GM12878 (cell line): ENCODE results near the gene SERPINB6. TPM values are rescaled to one million over a fixed set of nuclear protein-coding genes. Genes with fewer than 3 reads are reported as not detected.
"Not testable (repeated sequence)": the region's sequence is repeated elsewhere in the genome, so short reads cannot be mapped to it uniquely, and the experiment has no call there.

ENCODE experiments used
- ATAC-seq: fragments of 200-7000 bp; cut with Tn5 transposase; 3 replicates; pipeline ENCODE4 v1.9.1; 2020; ENCODE audit warnings: mild to moderate bottlenecking, moderate library complexity
- BruUV-seq: library from RNA; stranded (reverse); fragments of 400-500 nt; replicated peaks from 2 replicates; lab custom pipeline; 2021; lab: Mats Ljungman, UMichigan
- CTCF ChIA-PET: fragments of 300-600 bp; sonication (Branson Sonifier 250); formaldehyde crosslinking; extraction: SDS; loops from one replicate; lab custom pipeline; 2021; ENCODE audit warnings: inconsistent platforms; lab: Yijun Ruan, JAX
- POLR2A ChIA-PET: fragments of 350-600 bp; formaldehyde crosslinking; extraction: SDS; loops from one replicate; lab custom pipeline; 2021; ENCODE audit warnings: inconsistent platforms; lab: Charles Lee
- RAD21 ChIA-PET: fragments of 300-600 bp; sonication (Branson Sonifier 250); formaldehyde crosslinking; loops from one replicate; lab custom pipeline; 2023; ENCODE audit warnings: antibody characterized with exemption; ENCODE audit not compliant: unreplicated experiment; lab: Charles Lee
- SMC1A ChIA-PET: fragments of 300-600 bp; sonication (Branson Sonifier 250); formaldehyde crosslinking; loops from one replicate; lab custom pipeline; 2023; ENCODE audit not compliant: unreplicated experiment, uncharacterized antibody; lab: Charles Lee
- DNase-seq: peaks from one replicate; pipeline ENCODE4 v3.0.0-alpha.2; 2011; ENCODE audit warnings: low read depth, low spot score
- FAIRE-seq: peaks from 3 replicates; lab custom pipeline; 2011; peaks lifted over from hg19 to GRCh38; lab: Jason Lieb, UNC
- H2AFZ ChIP-seq: 2 replicates; pipeline ENCODE4 v1.6.0; 2011; ENCODE audit warnings: low read depth, low read length, control low read depth; ENCODE audit not compliant: control insufficient read depth
- H3K27ac ChIP-seq: 2 replicates; pipeline ENCODE4 v1.5.1; 2011; ENCODE audit warnings: control low read depth; ENCODE audit not compliant: control insufficient read depth, insufficient read depth
- H3K27me3 ChIP-seq, 2 experiments: replicated peaks in 1 of 2; 2 replicates each; pipeline versions ENCODE4 v1.6.0 to v1.6.1; 2011; ENCODE audit warnings: low read length in 1 of 2; ENCODE audit not compliant: control insufficient read depth in 2 of 2, insufficient read depth in 2 of 2
- H3K36me3 ChIP-seq, 2 experiments: 2 replicates each; pipeline ENCODE4 v1.5.1; 2011; ENCODE audit warnings: low read length in 1 of 2; ENCODE audit not compliant: control insufficient read depth in 2 of 2, insufficient read depth in 2 of 2
- H3K4me1 ChIP-seq: 2 replicates; pipeline ENCODE4 v1.6.1; 2011; ENCODE audit warnings: mild to moderate bottlenecking, low read length, moderate library complexity, mixed read lengths; ENCODE audit not compliant: control insufficient read depth, insufficient read depth
- H3K4me2 ChIP-seq: 2 replicates; pipeline ENCODE4 v1.6.0; 2011; ENCODE audit warnings: control low read depth; ENCODE audit not compliant: control insufficient read depth, insufficient read depth
- H3K4me3 ChIP-seq: fragments of 200-600 bp; sonication (generic); 2 replicates; pipeline ENCODE4 v1.5.1; 2016
- H3K79me2 ChIP-seq: 2 replicates; pipeline ENCODE4 v1.6.0; 2011; ENCODE audit warnings: low read length; ENCODE audit not compliant: control insufficient read depth, insufficient read depth
- H3K9ac ChIP-seq: 2 replicates; pipeline ENCODE4 v1.8.0; 2011; ENCODE audit warnings: low read length, control low read depth, mixed read lengths; ENCODE audit not compliant: control insufficient read depth, insufficient read depth
- H3K9me3 ChIP-seq: replicated peaks from 3 replicates; pipeline ENCODE4 v1.5.1; 2011; ENCODE audit warnings: mild to moderate bottlenecking, low read length; ENCODE audit not compliant: control insufficient read depth, insufficient read depth
- H4K20me1 ChIP-seq: 2 replicates; pipeline ENCODE4 v1.6.0; 2011; ENCODE audit not compliant: control insufficient read depth, insufficient read depth
- CTCF ChIP-seq, 3 experiments: IDR thresholded peaks in 2 of 3; conservative IDR thresholded peaks in 1 of 3; 2 replicates each; pipeline ENCODE4 v1.5.1; 2011; ENCODE audit warnings: low read depth in 3 of 3, low read length in 3 of 3, mild to moderate bottlenecking in 3 of 3, control low read depth in 2 of 3, moderate library complexity in 2 of 3, inconsistent platforms in 1 of 3, mixed read lengths in 1 of 3; ENCODE audit not compliant: control insufficient read depth in 2 of 3, insufficient read depth in 1 of 3; ENCODE audit errors: extremely low read depth in 1 of 3
- PBX3 ChIP-seq: IDR thresholded peaks from 2 replicates; pipeline ENCODE4 v1.6.1; 2011; ENCODE audit warnings: mild to moderate bottlenecking, low read depth, low read length, moderate library complexity; ENCODE audit not compliant: insufficient replicate concordance
- PKNOX1 ChIP-seq: fragments of 450-650 bp; IDR thresholded peaks from 2 replicates; pipeline ENCODE4 v1.6.1; 2016; ENCODE audit warnings: mild to moderate bottlenecking
- RAD21 ChIP-seq: IDR thresholded peaks from 2 replicates; pipeline ENCODE4 v1.6.1; 2011; ENCODE audit warnings: mild to moderate bottlenecking, low read depth, low read length, moderate library complexity; ENCODE audit not compliant: insufficient read depth
- SMC3 ChIP-seq: IDR thresholded peaks from 2 replicates; pipeline ENCODE4 v1.6.1; 2011; ENCODE audit warnings: low read length, improper control_type of control experiment, borderline replicate concordance
- ZNF24 ChIP-seq: fragments of 450-650 bp; IDR thresholded peaks from 2 replicates; pipeline ENCODE4 v1.6.1; 2017; ENCODE audit warnings: antibody characterized with exemption, mild to moderate bottlenecking
- WGBS: methylation state at CpG from one replicate; pipeline ENCODE4 v1.1.6; 2016; ENCODE audit warnings: low lambda C conversion rate; ENCODE audit not compliant: insufficient replicate concordance, insufficient coverage; ENCODE audit errors: missing lambda C conversion rate; 5-methylcytosine and 5-hydroxymethylcytosine counted together
- in situ Hi-C: fragments of 300-500 bp; cut with MboI; formaldehyde crosslinking; loops from 9 replicates; pipeline ENCODE4 v1.14.3; 2018; ENCODE audit warnings: mixed read lengths
- intact Hi-C: fragments of 100-400 bp; cut with micrococcal nuclease; formaldehyde crosslinking; loops from one replicate; pipeline ENCODE4 v1.14.2; 2022; ENCODE audit not compliant: unreplicated experiment
- polyA plus RNA-seq, 11 experiments: library from polyadenylated mRNA; depleted of rRNA in 4 of 11; unstranded in 6 of 11; stranded (reverse) in 5 of 11; fragments of >200 nt; fragmentation: Nextera tagmentation in 4 of 11; fragmentation: Illumina TruSeq in 1 of 11; extraction: Ambion mirVana in 4 of 11; extraction: Trizol in 1 of 11; gene quantifications; 1 replicate in 1 of 11; 2 replicates in 10 of 11; pipeline versions ENCODE4 v1.2.1 to v1.2.3, GENCODE V29; 2011 to 2016; ENCODE audit warnings: inconsistent platforms in 2 of 11, missing spikeins in 2 of 11, low read depth in 1 of 11
- total RNA-seq, 4 experiments: library from RNA; depleted of rRNA in 3 of 4; stranded (reverse); fragments of >200 nt in 3 of 4; fragmentation: Illumina TruSeq in 1 of 4; extraction: Trizol in 1 of 4; gene quantifications; 2 replicates each; pipeline versions ENCODE4 v1.2.1 to v1.2.3, GENCODE V29; 2013 to 2021

The SERPINB6 gene
- total and polyA plus RNA-seq, 10 of the 15 experiments (the other 5 are each of a cell fraction or from before 2014, with no cell fraction given) = 0.37 to 2.2 (median 0.68) TPM; not detected in 1

- H3K36me3 ChIP-seq, H3K27ac ChIP-seq, H2AFZ ChIP-seq, in situ Hi-C loops, H4K20me1 ChIP-seq, H3K27me3 ChIP-seq, POLR2A ChIA-PET, H3K9ac ChIP-seq, H3K79me2 ChIP-seq: not testable (repeated sequence)
- Histone ChIP-seq H3K4me3 (peak overlapping the region; percentile 87; the same call in 1 of the 2 replicates), H3K4me2 (peak overlapping the region; percentile 85)
- ChIA-PET RAD21 (interaction anchor here (1.2 kb wide), 1 partner anchor 8 kb away, joined by 11 read pairs; no protein-coding TSS in a partner anchor), CTCF (interaction anchor here (1.2 to 4.2 kb wide), 7 partner anchors 9 to 261 kb away, joined by 3 to 54 read pairs (median 6); partner anchors contain the start of gene PSMG4)
- peak; percentile 100 for FAIRE-seq
- 0% methylated on average over 9 of the region's 16 CpGs for WGBS
- intact Hi-C loops = loop anchor here (2.0 to 5.0 kb wide), 2 partner anchors 60 to 254 kb away; no protein-coding TSS in a partner anchor
- peak; percentile 78 for ATAC-seq
- TF ChIP-seq SMC3 (peak; percentile 39), PKNOX1 (peak; percentile 95), RAD21 (peak; percentile 19; the same call in 1 of the 2 replicates), ZNF24 (peak; percentile 83; the same call in 1 of the 2 replicates), CTCF (IDR thresholded peaks at IDR 0.05 in 2 of 3, conservative IDR thresholded peaks at IDR 0.05 in 1 of 3; ENCODE audit: control insufficient read depth in 2 of 3, extremely low read depth in 1 of 3, insufficient read depth in 1 of 3, low read depth in 3 of 3, low read length in 3 of 3) (peak; percentile 21 to 40 (median 37); a peak in 3 of 6 replicates), PBX3 (peak; percentile 60)
- TF ChIP-seq, all 136 proteins: peak for 6; not testable (repeated sequence) for 130
- not testable (repeated sequence) for BruUV-seq, DNase-seq, H3K9me3 ChIP-seq
- H3K4me1 ChIP-seq = peaks cover 12% of the 10 kb centered on the region
- SMC1A ChIA-PET = interaction anchor here (1.2 to 1.3 kb wide), 5 partner anchors 41 to 207 kb away, joined by 3 to 5 read pairs (median 5); no protein-coding TSS in a partner anchor
These were observed 27.1 kb upstream of the SERPINB6 start for GRCh38 chr6:2998249-2998997.
